Mesothelial cell of epicardium (in vitro differentiated cells): Measurements from ENCODE around the gene GPT2. TPM values are rescaled to one million over a fixed set of nuclear protein-coding genes. Genes with fewer than 3 reads are reported as not detected.
A peak's percentile ranks its signal among the peaks of the same experiment; 100 is the strongest.

Experiments used
- DNase-seq, 2 experiments: peaks; one replicate each; pipeline ENCODE4 v3.0.0; 2021; ENCODE audit warnings: low spot score in 2 of 2; ENCODE audit not compliant: unreplicated experiment in 2 of 2
- H3K27ac Mint-ChIP-seq: 2 replicates; pipeline ENCODE4 v1.8.0; 2021; ENCODE audit warnings: mixed read lengths
- H3K27me3 Mint-ChIP-seq: 2 replicates; pipeline ENCODE4 v1.8.0; 2021; ENCODE audit warnings: low read depth, mixed read lengths
- H3K36me3 Mint-ChIP-seq: 2 replicates; pipeline ENCODE4 v1.8.0; 2021; ENCODE audit warnings: mixed read lengths
- H3K4me1 Mint-ChIP-seq: 2 replicates; pipeline ENCODE4 v1.8.0; 2021; ENCODE audit warnings: mixed read lengths
- H3K4me3 Mint-ChIP-seq: 2 replicates; pipeline ENCODE4 v1.8.0; 2021; ENCODE audit warnings: mild to moderate bottlenecking, moderate library complexity, mixed read lengths
- H3K9me3 Mint-ChIP-seq: 2 replicates; pipeline ENCODE4 v1.8.0; 2021; ENCODE audit warnings: mixed read lengths
- CTCF ChIP-seq: fragments of 200-600 bp; sonication (generic); IDR thresholded peaks from one replicate; pipeline ENCODE4 v1.5.0; 2021; ENCODE audit warnings: antibody characterized with exemption; ENCODE audit not compliant: unreplicated experiment
- total RNA-seq: library from RNA; stranded (reverse); gene quantifications from 3 replicates; pipeline ENCODE4 v1.2.1, GENCODE V29; 2021

The GPT2 gene
- total RNA-seq, 1 donor from 2014 or later: 30.6 TPM

GRCh38 chr16:46924402-46924801 lies 40.2 kb downstream of the GPT2 start:
- no peaks in the 10 kb centered on the region for H3K27me3 Mint-ChIP-seq
- no peak overlapping the region for H3K27ac Mint-ChIP-seq
- no peak for TF ChIP-seq CTCF
- H3K4me3 Mint-ChIP-seq: no peak overlapping the region
- no peaks in the 10 kb centered on the region for H3K9me3 Mint-ChIP-seq
- H3K36me3 Mint-ChIP-seq: peaks cover 34% of the 10 kb centered on the region
- DNase-seq: no peak
- peaks cover 22% of the 10 kb centered on the region for H3K4me1 Mint-ChIP-seq

- TF ChIP-seq CTCF: no peak
- Mint-ChIP-seq H3K27ac (no peak overlapping the region), H3K27me3 (no peaks in the 10 kb centered on the region), H3K4me1 (peaks cover 3% of the 10 kb centered on the region), H3K4me3 (no peak overlapping the region), H3K36me3 (peaks cover 29% of the 10 kb centered on the region), H3K9me3 (no peaks in the 10 kb centered on the region)
- DNase-seq: no peak
Observed at GRCh38 chr16:46926470-46927225, 42.5 kb downstream of the GPT2 start.

- no peak for DNase-seq
- H3K4me3 Mint-ChIP-seq: no peak overlapping the region
- no peaks in the 10 kb centered on the region for H3K27me3 Mint-ChIP-seq
- H3K27ac Mint-ChIP-seq: peak overlapping the region; percentile 37
- H3K36me3 Mint-ChIP-seq: peaks cover 25% of the 10 kb centered on the region
- H3K9me3 Mint-ChIP-seq: no peaks in the 10 kb centered on the region
- no peak for TF ChIP-seq CTCF
- peaks cover 3% of the 10 kb centered on the region for H3K4me1 Mint-ChIP-seq
Observed at GRCh38 chr16:46927273-46927672, 43.1 kb downstream of the GPT2 start.

- TF ChIP-seq CTCF: no peak
- Mint-ChIP-seq H3K4me1 (peaks cover 3% of the 10 kb centered on the region), H3K4me3 (no peak overlapping the region), H3K36me3 (peaks cover 17% of the 10 kb centered on the region), H3K27ac (peak overlapping the region; percentile 31), H3K27me3 (no peaks in the 10 kb centered on the region), H3K9me3 (no peaks in the 10 kb centered on the region)
- DNase-seq: no peak
Observed at GRCh38 chr16:46928811-46929210, 44.6 kb downstream of the GPT2 start.

GRCh38 chr16:46929378-46930332 lies 45.5 kb downstream of the GPT2 start:
- H3K27me3 Mint-ChIP-seq: no peaks in the 10 kb centered on the region
- no peak overlapping the region for H3K4me3 Mint-ChIP-seq
- H3K4me1 Mint-ChIP-seq: peaks cover 3% of the 10 kb centered on the region
- peak; percentile 34 to 73 for DNase-seq
- peaks cover 17% of the 10 kb centered on the region for H3K36me3 Mint-ChIP-seq
- peak; percentile 93 for TF ChIP-seq CTCF
- H3K9me3 Mint-ChIP-seq: no peaks in the 10 kb centered on the region
- no peak overlapping the region for H3K27ac Mint-ChIP-seq
